HepG2 (cell line): ENCODE measurements around the gene RIMBP2. TPM values are rescaled to one million over a fixed set of nuclear protein-coding genes. Genes with fewer than 3 reads are reported as not detected.

ENCODE experiments used
- EP300 ChIP-seq, 3 experiments: sonication (generic) in 1 of 3; formaldehyde crosslinking in 1 of 3; IDR thresholded peaks; 2 replicates each; pipeline versions ENCODE4 v1.5.1 to v1.6.1; 2011 to 2020; ENCODE audit warnings: low read depth in 2 of 3, low read length in 2 of 3, borderline replicate concordance in 1 of 3, improper control_type of control experiment in 1 of 3, mild to moderate bottlenecking in 1 of 3, missing genetic modification reagents in 1 of 3, moderate library complexity in 1 of 3
- MZF1 ChIP-seq: sonication (generic); formaldehyde crosslinking; IDR thresholded peaks from 2 replicates; pipeline ENCODE4 v1.8.1; 2023; ENCODE audit warnings: mild to moderate bottlenecking, missing genetic modification reagents, borderline replicate concordance
- TGIF2 ChIP-seq: IDR thresholded peaks from 2 replicates; pipeline ENCODE4 v1.6.1; 2016; ENCODE audit warnings: control low read depth, missing compliant biosample characterization
- ZMYM3 ChIP-seq: sonication (generic); formaldehyde crosslinking; IDR thresholded peaks from 2 replicates; pipeline ENCODE4 v1.5.1; 2020; ENCODE audit warnings: mild to moderate bottlenecking, missing genetic modification reagents
- ZNF547 ChIP-seq: sonication (generic); formaldehyde crosslinking; IDR thresholded peaks from 2 replicates; pipeline ENCODE4 v1.5.1; 2020; ENCODE audit warnings: mild to moderate bottlenecking, missing genetic modification reagents
- ZNF557 ChIP-seq: sonication (generic); formaldehyde crosslinking; IDR thresholded peaks from 2 replicates; pipeline ENCODE4 v1.4.0; 2020; ENCODE audit warnings: missing genetic modification reagents
- polyA plus RNA-seq, 8 experiments: library from polyadenylated mRNA; depleted of rRNA in 3 of 8; stranded (reverse) in 7 of 8; unstranded in 1 of 8; fragments of >200 nt; fragmentation: Illumina TruSeq in 4 of 8; extraction: Trizol in 4 of 8; gene quantifications; 2 replicates each; pipeline versions ENCODE4 v1.2.1 to v1.2.3, GENCODE V29; 2011 to 2016; ENCODE audit warnings: low read depth in 4 of 8, missing spikeins in 1 of 8, mixed read lengths in 1 of 8; ENCODE audit not compliant: insufficient read depth in 1 of 8
- total RNA-seq, 5 experiments: library from RNA; depleted of rRNA; stranded (reverse); fragments of >200 nt; fragmentation: Illumina TruSeq; extraction: Trizol; gene quantifications; 2 replicates each; pipeline ENCODE4 v1.2.3, GENCODE V29; 2016; ENCODE audit warnings: low read depth in 1 of 5
- TF ChIP-seq, protein P1 (sequence below): sonication (generic); formaldehyde crosslinking; IDR thresholded peaks from 2 replicates; pipeline ENCODE4 v1.5.0; 2020; ENCODE audit warnings: mild to moderate bottlenecking, missing genetic modification reagents, moderate library complexity
- TF ChIP-seq, protein P2 (sequence below): sonication (generic); formaldehyde crosslinking; IDR thresholded peaks from 2 replicates; pipeline ENCODE4 v1.5.1; 2020; ENCODE audit warnings: mild to moderate bottlenecking, missing genetic modification reagents, moderate library complexity
- TF ChIP-seq, protein P3 (sequence below): sonication (generic); formaldehyde crosslinking; conservative IDR thresholded peaks from 2 replicates; pipeline ENCODE4 v1.8.0; 2022; ENCODE audit warnings: low read depth, missing genetic modification reagents

The RIMBP2 gene
- total and polyA plus RNA-seq, 2 of the 13 experiments (the other 11 are each of a cell fraction or from before 2014, with no cell fraction given), result 0.03 TPM; not detected in 1

DNA sequence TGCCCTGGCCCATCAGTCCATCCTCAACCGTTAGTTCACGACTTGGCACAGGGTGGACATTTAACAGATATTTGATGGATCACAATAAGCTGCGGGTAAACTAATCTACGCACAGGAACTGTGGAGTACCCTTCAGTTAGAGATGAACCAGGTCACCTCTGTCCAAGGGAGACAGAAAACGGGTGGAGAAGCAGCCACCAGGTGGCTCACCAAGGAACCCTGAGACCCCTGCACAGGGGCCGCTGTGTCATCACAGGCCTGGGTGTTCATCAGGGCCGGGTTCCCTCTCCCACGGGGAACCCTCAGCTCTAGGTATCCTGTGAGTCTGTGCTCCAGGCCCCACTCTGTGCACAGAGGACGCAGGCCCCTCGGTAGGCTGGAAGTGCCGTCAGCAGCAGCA, 256.2 kb downstream of the RIMBP2 start (continued):
- no peak for TF ChIP-seq EP300 (IDR thresholded peaks at IDR 0.05; ENCODE audit: low read depth in 2 of 2, low read length in 2 of 2)
- TF ChIP-seq EP300 (CRISPR knock-in tag; IDR thresholded peaks at IDR 0.05; ENCODE audit: borderline replicate concordance), result no peak
- TF ChIP-seq, protein P1, sequence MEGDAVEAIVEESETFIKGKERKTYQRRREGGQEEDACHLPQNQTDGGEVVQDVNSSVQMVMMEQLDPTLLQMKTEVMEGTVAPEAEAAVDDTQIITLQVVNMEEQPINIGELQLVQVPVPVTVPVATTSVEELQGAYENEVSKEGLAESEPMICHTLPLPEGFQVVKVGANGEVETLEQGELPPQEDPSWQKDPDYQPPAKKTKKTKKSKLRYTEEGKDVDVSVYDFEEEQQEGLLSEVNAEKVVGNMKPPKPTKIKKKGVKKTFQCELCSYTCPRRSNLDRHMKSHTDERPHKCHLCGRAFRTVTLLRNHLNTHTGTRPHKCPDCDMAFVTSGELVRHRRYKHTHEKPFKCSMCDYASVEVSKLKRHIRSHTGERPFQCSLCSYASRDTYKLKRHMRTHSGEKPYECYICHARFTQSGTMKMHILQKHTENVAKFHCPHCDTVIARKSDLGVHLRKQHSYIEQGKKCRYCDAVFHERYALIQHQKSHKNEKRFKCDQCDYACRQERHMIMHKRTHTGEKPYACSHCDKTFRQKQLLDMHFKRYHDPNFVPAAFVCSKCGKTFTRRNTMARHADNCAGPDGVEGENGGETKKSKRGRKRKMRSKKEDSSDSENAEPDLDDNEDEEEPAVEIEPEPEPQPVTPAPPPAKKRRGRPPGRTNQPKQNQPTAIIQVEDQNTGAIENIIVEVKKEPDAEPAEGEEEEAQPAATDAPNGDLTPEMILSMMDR (CRISPR knock-in tag), result 0 out of 2 replicates have a peak, but pooled peaks have one; percentile 12
- TF ChIP-seq ZNF547 (CRISPR knock-in tag), result no peak
- no peak for TF ChIP-seq ZMYM3
- TF ChIP-seq ZNF557 (CRISPR knock-in tag), result no peak
- TF ChIP-seq, protein P2, sequence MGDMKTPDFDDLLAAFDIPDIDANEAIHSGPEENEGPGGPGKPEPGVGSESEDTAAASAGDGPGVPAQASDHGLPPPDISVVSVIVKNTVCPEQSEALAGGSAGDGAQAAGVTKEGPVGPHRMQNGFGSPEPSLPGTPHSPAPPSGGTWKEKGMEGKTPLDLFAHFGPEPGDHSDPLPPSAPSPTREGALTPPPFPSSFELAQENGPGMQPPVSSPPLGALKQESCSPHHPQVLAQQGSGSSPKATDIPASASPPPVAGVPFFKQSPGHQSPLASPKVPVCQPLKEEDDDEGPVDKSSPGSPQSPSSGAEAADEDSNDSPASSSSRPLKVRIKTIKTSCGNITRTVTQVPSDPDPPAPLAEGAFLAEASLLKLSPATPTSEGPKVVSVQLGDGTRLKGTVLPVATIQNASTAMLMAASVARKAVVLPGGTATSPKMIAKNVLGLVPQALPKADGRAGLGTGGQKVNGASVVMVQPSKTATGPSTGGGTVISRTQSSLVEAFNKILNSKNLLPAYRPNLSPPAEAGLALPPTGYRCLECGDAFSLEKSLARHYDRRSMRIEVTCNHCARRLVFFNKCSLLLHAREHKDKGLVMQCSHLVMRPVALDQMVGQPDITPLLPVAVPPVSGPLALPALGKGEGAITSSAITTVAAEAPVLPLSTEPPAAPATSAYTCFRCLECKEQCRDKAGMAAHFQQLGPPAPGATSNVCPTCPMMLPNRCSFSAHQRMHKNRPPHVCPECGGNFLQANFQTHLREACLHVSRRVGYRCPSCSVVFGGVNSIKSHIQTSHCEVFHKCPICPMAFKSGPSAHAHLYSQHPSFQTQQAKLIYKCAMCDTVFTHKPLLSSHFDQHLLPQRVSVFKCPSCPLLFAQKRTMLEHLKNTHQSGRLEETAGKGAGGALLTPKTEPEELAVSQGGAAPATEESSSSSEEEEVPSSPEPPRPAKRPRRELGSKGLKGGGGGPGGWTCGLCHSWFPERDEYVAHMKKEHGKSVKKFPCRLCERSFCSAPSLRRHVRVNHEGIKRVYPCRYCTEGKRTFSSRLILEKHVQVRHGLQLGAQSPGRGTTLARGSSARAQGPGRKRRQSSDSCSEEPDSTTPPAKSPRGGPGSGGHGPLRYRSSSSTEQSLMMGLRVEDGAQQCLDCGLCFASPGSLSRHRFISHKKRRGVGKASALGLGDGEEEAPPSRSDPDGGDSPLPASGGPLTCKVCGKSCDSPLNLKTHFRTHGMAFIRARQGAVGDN (CRISPR knock-in tag), result no peak
- TF ChIP-seq TGIF2, result no peak
- no peak for TF ChIP-seq MZF1 (CRISPR knock-in tag)
- TF ChIP-seq, protein P3, sequence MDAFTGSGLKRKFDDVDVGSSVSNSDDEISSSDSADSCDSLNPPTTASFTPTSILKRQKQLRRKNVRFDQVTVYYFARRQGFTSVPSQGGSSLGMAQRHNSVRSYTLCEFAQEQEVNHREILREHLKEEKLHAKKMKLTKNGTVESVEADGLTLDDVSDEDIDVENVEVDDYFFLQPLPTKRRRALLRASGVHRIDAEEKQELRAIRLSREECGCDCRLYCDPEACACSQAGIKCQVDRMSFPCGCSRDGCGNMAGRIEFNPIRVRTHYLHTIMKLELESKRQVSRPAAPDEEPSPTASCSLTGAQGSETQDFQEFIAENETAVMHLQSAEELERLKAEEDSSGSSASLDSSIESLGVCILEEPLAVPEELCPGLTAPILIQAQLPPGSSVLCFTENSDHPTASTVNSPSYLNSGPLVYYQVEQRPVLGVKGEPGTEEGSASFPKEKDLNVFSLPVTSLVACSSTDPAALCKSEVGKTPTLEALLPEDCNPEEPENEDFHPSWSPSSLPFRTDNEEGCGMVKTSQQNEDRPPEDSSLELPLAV, result no peak
